Keratinocyte (primary cell): ENCODE results near the gene VTCN1. TPM values are rescaled to one million over a fixed set of nuclear protein-coding genes. Genes with fewer than 3 reads are reported as not detected.
"Not testable (repeated sequence)": the region's sequence is repeated elsewhere in the genome, so short reads cannot be mapped to it uniquely, and the experiment has no call there.

Experiments used
- DNase-seq: peaks from one replicate; pipeline ENCODE4 v3.0.0-alpha.2; 2011; ENCODE audit warnings: low read depth, missing footprints, low spot score
- FAIRE-seq: peaks from 2 replicates; lab custom pipeline; 2011; peaks lifted over from hg19 to GRCh38; lab: Jason Lieb, UNC
- H2AFZ ChIP-seq: 2 replicates; pipeline ENCODE4 v1.6.0; 2012; ENCODE audit warnings: low read length, control low read depth, inconsistent platforms; ENCODE audit not compliant: control insufficient read depth
- H3K27ac ChIP-seq: 2 replicates; pipeline ENCODE4 v1.5.1; 2011; ENCODE audit warnings: low read length; ENCODE audit not compliant: control insufficient read depth, insufficient read depth
- H3K27me3 ChIP-seq: 3 replicates; pipeline ENCODE4 v1.6.0; 2011; ENCODE audit warnings: low read length; ENCODE audit not compliant: control insufficient read depth, insufficient read depth; ENCODE audit errors: extremely low read depth
- H3K36me3 ChIP-seq, 2 experiments: 2 replicates in 1 of 2; 3 replicates in 1 of 2; pipeline ENCODE4 v1.5.1; 2011; ENCODE audit warnings: low read length in 2 of 2, mild to moderate bottlenecking in 1 of 2; ENCODE audit not compliant: control insufficient read depth in 2 of 2, insufficient read depth in 2 of 2; ENCODE audit errors: extremely low read depth in 1 of 2
- H3K4me1 ChIP-seq: 3 replicates; pipeline ENCODE4 v1.5.1; 2011; ENCODE audit warnings: low read length; ENCODE audit not compliant: control insufficient read depth, insufficient read depth; ENCODE audit errors: extremely low read depth
- H3K4me2 ChIP-seq: 3 replicates; pipeline ENCODE4 v1.6.0; 2011; ENCODE audit warnings: low read depth, low read length; ENCODE audit not compliant: control insufficient read depth, insufficient read depth; ENCODE audit errors: extremely low read depth
- H3K4me3 ChIP-seq, 3 experiments: fragments of 200-600 bp in 1 of 3; sonication (generic) in 1 of 3; 2 replicates in 2 of 3; 3 replicates in 1 of 3; pipeline ENCODE4 v1.5.1; 2011 to 2016; ENCODE audit warnings: low read length in 3 of 3, mild to moderate bottlenecking in 3 of 3, control low read depth in 2 of 3, inconsistent platforms in 1 of 3, low read depth in 1 of 3, mixed read lengths in 1 of 3, mixed run types in 1 of 3, moderate library complexity in 1 of 3; ENCODE audit not compliant: control insufficient read depth in 2 of 3, insufficient read depth in 2 of 3; ENCODE audit errors: extremely low read depth in 1 of 3
- H3K79me2 ChIP-seq: 2 replicates; pipeline ENCODE4 v1.6.0; 2012; ENCODE audit warnings: low read length; ENCODE audit not compliant: control insufficient read depth, insufficient read depth
- H3K9ac ChIP-seq: 3 replicates; pipeline ENCODE4 v1.6.0; 2011; ENCODE audit warnings: low read length; ENCODE audit not compliant: control insufficient read depth, insufficient read depth; ENCODE audit errors: extremely low read depth
- H3K9me1 ChIP-seq: 3 replicates; pipeline ENCODE4 v1.6.0; 2011; ENCODE audit warnings: low read length; ENCODE audit not compliant: control insufficient read depth, insufficient read depth; ENCODE audit errors: extremely low read depth
- H3K9me3 ChIP-seq: 2 replicates; pipeline ENCODE4 v1.5.1; 2012; ENCODE audit warnings: low read depth, low read length; ENCODE audit not compliant: control insufficient read depth
- H4K20me1 ChIP-seq: 3 replicates; pipeline ENCODE4 v1.6.0; 2011; ENCODE audit warnings: low read length; ENCODE audit not compliant: control insufficient read depth, insufficient read depth; ENCODE audit errors: extremely low read depth
- EZH2 ChIP-seq: IDR thresholded peaks from one replicate; pipeline ENCODE4 v1.6.1; 2012; ENCODE audit warnings: inconsistent platforms, mild to moderate bottlenecking, low read length, moderate library complexity
- dilution Hi-C: fragments of 300-500 bp; cut with MboI; formaldehyde crosslinking; loops from one replicate; pipeline ENCODE4 v1.7.0; 2020; ENCODE audit warnings: low sequenced_read_pairs; ENCODE audit not compliant: extremely low pct_ligation_motif_present
- polyA minus RNA-seq, 3 experiments: library from RNA; depleted of rRNA, polyadenylated mRNA; stranded (reverse); fragments of >200 nt; gene quantifications; 1 replicate in 1 of 3; 2 replicates in 1 of 3; 3 replicates in 1 of 3; pipeline ENCODE4 v1.2.3, GENCODE V29; 2011
- polyA plus RNA-seq, 5 experiments: library from polyadenylated mRNA; depleted of rRNA in 3 of 5; stranded (reverse) in 3 of 5; stranded (forward) in 1 of 5; unstranded in 1 of 5; fragments of >200 nt; gene quantifications; 1 replicate in 1 of 5; 2 replicates in 3 of 5; 3 replicates in 1 of 5; pipeline versions ENCODE4 v1.2.1 to v1.2.3, GENCODE V29; 2011 to 2012; ENCODE audit warnings: missing spikeins in 2 of 5, low read depth in 1 of 5, low replicate concordance in 1 of 5
- TF ChIP-seq, protein P1 (sequence below), 3 experiments: IDR thresholded peaks in 1 of 3; conservative IDR thresholded peaks in 1 of 3; optimal IDR thresholded peaks in 1 of 3; 2 replicates in 2 of 3; 3 replicates in 1 of 3; pipeline versions ENCODE3 to v1.5.1; 2011; ENCODE audit warnings: low read length in 3 of 3, mild to moderate bottlenecking in 3 of 3, moderate library complexity in 2 of 3, control low read depth in 1 of 3, inconsistent platforms in 1 of 3; ENCODE audit not compliant: insufficient read depth in 2 of 3; ENCODE audit errors: extremely low read depth in 1 of 3

The VTCN1 gene, protein sequence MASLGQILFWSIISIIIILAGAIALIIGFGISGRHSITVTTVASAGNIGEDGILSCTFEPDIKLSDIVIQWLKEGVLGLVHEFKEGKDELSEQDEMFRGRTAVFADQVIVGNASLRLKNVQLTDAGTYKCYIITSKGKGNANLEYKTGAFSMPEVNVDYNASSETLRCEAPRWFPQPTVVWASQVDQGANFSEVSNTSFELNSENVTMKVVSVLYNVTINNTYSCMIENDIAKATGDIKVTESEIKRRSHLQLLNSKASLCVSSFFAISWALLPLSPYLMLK
- polyA plus RNA-seq (0.04 TPM in 1 of 3 replicates, not detected in the others), polyA minus RNA-seq (not detected in 3 replicates)
- not detected for polyA plus RNA-seq (2011; ENCODE audit: low read depth)
- not detected in 2 replicates for polyA plus RNA-seq (2011; cell fraction: cytosol; rRNA removed)
- 0.06 TPM in 1 of 2 replicates, not detected in the other for polyA plus RNA-seq (2011; cell fraction: nucleus; rRNA removed)
- 0.07 TPM in 1 of 2 replicates, not detected in the other for polyA plus RNA-seq (2012; ENCODE audit: low replicate concordance)
- polyA minus RNA-seq (2011; cell fraction: cytosol; rRNA and poly(A)+ RNA removed), result not detected
- polyA minus RNA-seq (2011; cell fraction: nucleus; rRNA and poly(A)+ RNA removed), result not detected in 2 replicates

- Histone ChIP-seq H3K36me3 (no peaks in the 10 kb centered on the region), H3K9me1 (no peaks in the 10 kb centered on the region), H3K4me3 (no peak within 1 kb of the TSS), H2AFZ (peak within 1 kb of the TSS; percentile 39), H3K9me3 (no peaks in the 10 kb centered on the region), H4K20me1 (no peaks in the 10 kb centered on the region), H3K27me3 (peaks cover 15% of the 10 kb centered on the region), H3K4me1 (peaks cover 11% of the 10 kb centered on the region), H3K4me2 (peak within 1 kb of the TSS; percentile 41), H3K79me2 (no peaks in the 10 kb centered on the region), H3K9ac (no peak within 1 kb of the TSS), H3K27ac (no peak within 1 kb of the TSS)
- no peak for TF ChIP-seq EZH2
- TF ChIP-seq, protein P1, sequence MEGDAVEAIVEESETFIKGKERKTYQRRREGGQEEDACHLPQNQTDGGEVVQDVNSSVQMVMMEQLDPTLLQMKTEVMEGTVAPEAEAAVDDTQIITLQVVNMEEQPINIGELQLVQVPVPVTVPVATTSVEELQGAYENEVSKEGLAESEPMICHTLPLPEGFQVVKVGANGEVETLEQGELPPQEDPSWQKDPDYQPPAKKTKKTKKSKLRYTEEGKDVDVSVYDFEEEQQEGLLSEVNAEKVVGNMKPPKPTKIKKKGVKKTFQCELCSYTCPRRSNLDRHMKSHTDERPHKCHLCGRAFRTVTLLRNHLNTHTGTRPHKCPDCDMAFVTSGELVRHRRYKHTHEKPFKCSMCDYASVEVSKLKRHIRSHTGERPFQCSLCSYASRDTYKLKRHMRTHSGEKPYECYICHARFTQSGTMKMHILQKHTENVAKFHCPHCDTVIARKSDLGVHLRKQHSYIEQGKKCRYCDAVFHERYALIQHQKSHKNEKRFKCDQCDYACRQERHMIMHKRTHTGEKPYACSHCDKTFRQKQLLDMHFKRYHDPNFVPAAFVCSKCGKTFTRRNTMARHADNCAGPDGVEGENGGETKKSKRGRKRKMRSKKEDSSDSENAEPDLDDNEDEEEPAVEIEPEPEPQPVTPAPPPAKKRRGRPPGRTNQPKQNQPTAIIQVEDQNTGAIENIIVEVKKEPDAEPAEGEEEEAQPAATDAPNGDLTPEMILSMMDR (optimal IDR thresholded peaks at IDR 0.05 in 1 of 3, IDR thresholded peaks at IDR 0.05 in 1 of 3, conservative IDR thresholded peaks at IDR 0.05 in 1 of 3; ENCODE audit: extremely low read depth in 1 of 3, insufficient read depth in 2 of 3, low read length in 3 of 3), result no peak
- dilution Hi-C loops, result no loop called here
- FAIRE-seq (peak; percentile 94), DNase-seq (peak; percentile 42)
These were observed at the start of gene VTCN1 for GRCh38 chr1:117210831-117211261. TSS of gene VTCN1 (minus strand) at chr1:117210927. CDS start at chr1:117210855, 72 bp downstream.

GRCh38 chr1:117258791-117259190, 48.1 kb upstream of the VTCN1 start:
- Histone ChIP-seq H3K27me3 (peaks cover 3% of the 10 kb centered on the region), H2AFZ (no peak overlapping the region), H3K4me1 (no peaks in the 10 kb centered on the region), H3K9me1 (no peaks in the 10 kb centered on the region), H3K79me2 (no peaks in the 10 kb centered on the region), H3K4me3 (no peak overlapping the region), H3K9me3 (no peaks in the 10 kb centered on the region), H3K27ac (no peak overlapping the region), H3K9ac (no peak overlapping the region), H4K20me1 (no peaks in the 10 kb centered on the region), H3K4me2 (no peak overlapping the region), H3K36me3 (no peaks in the 10 kb centered on the region)
- DNase-seq (no peak), FAIRE-seq (no peak)
- no peak for TF ChIP-seq EZH2
- TF ChIP-seq, protein P1 (optimal IDR thresholded peaks at IDR 0.05 in 1 of 3, IDR thresholded peaks at IDR 0.05 in 1 of 3, conservative IDR thresholded peaks at IDR 0.05 in 1 of 3; ENCODE audit: extremely low read depth in 1 of 3, insufficient read depth in 2 of 3, low read length in 3 of 3), result no peak
- dilution Hi-C loops, result no loop called here

DNA sequence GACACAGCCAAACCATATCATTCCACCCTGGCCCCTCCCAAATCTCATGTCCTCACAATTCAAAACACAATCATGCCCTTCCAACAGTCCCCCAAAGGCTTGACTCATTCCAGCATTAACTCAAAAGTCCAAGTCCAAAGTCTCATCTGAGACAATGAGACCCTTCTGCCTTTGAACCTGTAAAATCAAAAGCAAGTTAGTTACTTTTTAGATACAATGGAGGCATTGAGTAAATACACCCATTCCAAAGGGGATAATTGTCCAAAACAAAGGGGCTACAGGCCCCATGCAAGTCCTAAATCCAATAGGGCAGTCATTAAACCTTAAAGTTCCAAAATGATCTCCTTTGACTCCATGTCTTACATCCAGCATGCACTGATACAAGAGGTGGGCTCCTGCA, 47.3 kb upstream of the VTCN1 start:
- FAIRE-seq, result not testable (repeated sequence)

More for the DNA sequence above, 47.3 kb upstream of the VTCN1 start:
- dilution Hi-C loops, H3K4me2 ChIP-seq, H3K4me3 ChIP-seq, H3K9ac ChIP-seq, H3K27ac ChIP-seq, H2AFZ ChIP-seq, H3K79me2 ChIP-seq, H3K36me3 ChIP-seq, H3K9me3 ChIP-seq, H3K4me1 ChIP-seq, H3K27me3 ChIP-seq, DNase-seq, H3K9me1 ChIP-seq, H4K20me1 ChIP-seq: not testable (repeated sequence)
